IMR-90 (cell line): Measurements from ENCODE around the gene TMEM131L. TPM values are rescaled to one million over a fixed set of nuclear protein-coding genes. Genes with fewer than 3 reads are reported as not detected.

Source experiments
- ATAC-seq: fragments of 200-7000 bp; cut with Tn5 transposase; 2 replicates; pipeline ENCODE4 v1.9.1; 2020; ENCODE audit warnings: low read depth, mild to moderate bottlenecking, moderate library complexity
- BruUV-seq: library from RNA; stranded (reverse); fragments of 400-500 nt; replicated peaks from 2 replicates; lab custom pipeline; 2021; lab: Mats Ljungman, UMichigan
- CTCF ChIA-PET: fragments of 300-600 bp; formaldehyde crosslinking; extraction: SDS; loops from one replicate; lab custom pipeline; 2021; ENCODE audit warnings: antibody characterized with exemption; lab: Yijun Ruan, JAX
- POLR2A ChIA-PET: fragments of 300-600 bp; sonication (Branson Sonifier 250); formaldehyde crosslinking; loops from one replicate; lab custom pipeline; 2022; ENCODE audit warnings: antibody characterized with exemption; ENCODE audit not compliant: unreplicated experiment; lab: Charles Lee
- DNase-seq: peaks from one replicate; pipeline ENCODE4 v3.0.0; 2013
- H2AFZ ChIP-seq: replicated peaks from 2 replicates; pipeline ENCODE3; 2013; ENCODE audit warnings: low read length, mild to moderate bottlenecking; ENCODE audit not compliant: poor library complexity
- H2AK5ac ChIP-seq: 2 replicates; pipeline ENCODE4 v1.6.1; 2013; ENCODE audit warnings: low read depth, low read length, inconsistent platforms
- H2AK9ac ChIP-seq: replicated peaks from 2 replicates; pipeline ENCODE3; 2013; ENCODE audit warnings: mild to moderate bottlenecking, low read depth, low read length, moderate library complexity; ENCODE audit not compliant: poor library complexity
- H2BK120ac ChIP-seq: 2 replicates; pipeline ENCODE4 v1.6.1; 2013; ENCODE audit warnings: low read depth, low read length, inconsistent platforms
- H2BK15ac ChIP-seq: 3 replicates; pipeline ENCODE4 v1.6.1; 2013; ENCODE audit warnings: low read depth, low read length, inconsistent platforms
- H2BK20ac ChIP-seq: 2 replicates; pipeline ENCODE4 v1.6.1; 2013; ENCODE audit warnings: low read depth, mild to moderate bottlenecking, inconsistent platforms, low read length, moderate library complexity
- H2BK5ac ChIP-seq: 2 replicates; pipeline ENCODE4 v1.6.1; 2013; ENCODE audit warnings: mild to moderate bottlenecking, low read depth, low read length, inconsistent platforms; ENCODE audit not compliant: poor library complexity, severe bottlenecking
- H3K14ac ChIP-seq: replicated peaks from 2 replicates; pipeline ENCODE4 v1.6.1; 2013; ENCODE audit warnings: low read depth, low read length, inconsistent platforms
- H3K18ac ChIP-seq: 2 replicates; pipeline ENCODE4 v1.6.1; 2013; ENCODE audit warnings: low read depth, low read length, control low read depth
- H3K23ac ChIP-seq: 2 replicates; pipeline ENCODE4 v1.6.1; 2013; ENCODE audit warnings: low read depth, low read length, inconsistent platforms
- H3K27ac ChIP-seq: 2 replicates; pipeline ENCODE4 v1.5.1; 2013; ENCODE audit warnings: mild to moderate bottlenecking, control low read depth, low read length; ENCODE audit not compliant: insufficient read depth
- H3K27me3 ChIP-seq: 2 replicates; pipeline ENCODE4 v1.6.1; 2013; ENCODE audit warnings: low read length; ENCODE audit not compliant: control insufficient read depth, insufficient read depth
- H3K36me3 ChIP-seq: 2 replicates; pipeline ENCODE4 v1.6.1; 2013; ENCODE audit warnings: low read length, mixed read lengths; ENCODE audit not compliant: control insufficient read depth, insufficient read depth
- H3K4ac ChIP-seq: 2 replicates; pipeline ENCODE4 v1.6.1; 2013; ENCODE audit warnings: low read depth, low read length, inconsistent platforms
- H3K4me1 ChIP-seq: 2 replicates; pipeline ENCODE4 v1.6.1; 2013; ENCODE audit warnings: low read length, mixed read lengths; ENCODE audit not compliant: control insufficient read depth, insufficient read depth
- H3K4me2 ChIP-seq: 2 replicates; pipeline ENCODE4 v1.6.1; 2013; ENCODE audit warnings: low read depth, mild to moderate bottlenecking, control low read depth, low read length, moderate library complexity
- H3K4me3 ChIP-seq: 2 replicates; pipeline ENCODE4 v1.5.1; 2013; ENCODE audit warnings: low read depth, mild to moderate bottlenecking, control low read depth, low read length, moderate library complexity; ENCODE audit not compliant: insufficient read depth
- H3K56ac ChIP-seq: 2 replicates; pipeline ENCODE4 v1.6.1; 2013; ENCODE audit warnings: low read length, inconsistent platforms; ENCODE audit not compliant: insufficient read depth; ENCODE audit errors: extremely low read depth
- H3K79me1 ChIP-seq, 2 experiments: 2 replicates each; pipeline ENCODE4 v1.6.1; 2013; ENCODE audit warnings: low read length in 2 of 2, inconsistent platforms in 1 of 2, low read depth in 1 of 2
- H3K9ac ChIP-seq: 2 replicates; pipeline ENCODE4 v1.6.1; 2013; ENCODE audit warnings: low read depth, low read length, control low read depth
- H3K9me1 ChIP-seq: 2 replicates; pipeline ENCODE4 v1.6.1; 2013; ENCODE audit warnings: low read length, inconsistent platforms; ENCODE audit not compliant: insufficient read depth
- H3K9me3 ChIP-seq: 2 replicates; pipeline ENCODE4 v1.6.1; 2013; ENCODE audit warnings: low read length; ENCODE audit not compliant: control insufficient read depth, insufficient read depth
- H4K20me1 ChIP-seq: 2 replicates; pipeline ENCODE4 v1.6.1; 2013; ENCODE audit warnings: low read length, inconsistent platforms; ENCODE audit not compliant: insufficient read depth
- H4K5ac ChIP-seq: 2 replicates; pipeline ENCODE4 v1.6.1; 2013; ENCODE audit warnings: mild to moderate bottlenecking, low read depth, low read length, control low read depth
- H4K8ac ChIP-seq, 2 experiments: 2 replicates each; pipeline ENCODE4 v1.6.1; 2013; ENCODE audit warnings: low read depth in 2 of 2, low read length in 2 of 2, control low read depth in 1 of 2, inconsistent platforms in 1 of 2
- H4K91ac ChIP-seq: 2 replicates; pipeline ENCODE4 v1.6.1; 2013; ENCODE audit warnings: low read depth, low read length, inconsistent platforms; ENCODE audit not compliant: insufficient read depth
- MXI1 ChIP-seq: IDR thresholded peaks from 2 replicates; pipeline ENCODE4 v1.6.1; 2012; ENCODE audit warnings: low read depth, mild to moderate bottlenecking, low read length, moderate library complexity, borderline replicate concordance
- RAD21 ChIP-seq: IDR thresholded peaks from 2 replicates; pipeline ENCODE4 v1.6.1; 2012; ENCODE audit warnings: low read length, improper control_type of control experiment
- RCOR1 ChIP-seq: IDR thresholded peaks from 2 replicates; pipeline ENCODE4 v1.6.1; 2012; ENCODE audit warnings: mild to moderate bottlenecking, low read length, improper control_type of control experiment; ENCODE audit not compliant: insufficient replicate concordance
- SMC3 ChIP-seq: fragments of 150-350 bp; IDR thresholded peaks from 2 replicates; pipeline ENCODE4 v1.6.1; 2016; ENCODE audit warnings: low read depth, mild to moderate bottlenecking, antibody characterized with exemption, low read length, moderate library complexity
- USF2 ChIP-seq: fragments of 150-350 bp; IDR thresholded peaks from 2 replicates; pipeline ENCODE4 v1.6.1; 2017; ENCODE audit warnings: mild to moderate bottlenecking, antibody characterized with exemption, low read length, low read depth
- WGBS, 2 experiments: methylation state at CpG; one replicate each; pipeline versions ENCODE4 v1.1.5 to v1.1.7; 2013; ENCODE audit warnings: missing lambda C conversion rate in 2 of 2; ENCODE audit not compliant: insufficient read length in 1 of 2; ENCODE audit errors: extremely low coverage in 2 of 2; 5-methylcytosine and 5-hydroxymethylcytosine counted together
- dilution Hi-C: fragments of 300-500 bp; cut with HindIII; formaldehyde crosslinking; loops from one replicate; pipeline ENCODE4 v1.14.3; 2018; ENCODE audit warnings: low sequenced_read_pairs; ENCODE audit not compliant: unreplicated experiment
- in situ Hi-C: fragments of 300-500 bp; cut with MboI; formaldehyde crosslinking; loops from 3 replicates; pipeline ENCODE4 v1.14.3; 2019; ENCODE audit warnings: low sequenced_read_pairs, inconsistent platforms, mixed read lengths
- intact Hi-C: fragments of 100-400 bp; cut with micrococcal nuclease; formaldehyde crosslinking; loops from 2 replicates; pipeline ENCODE4 v1.10.0; 2022
- polyA plus RNA-seq, 3 experiments: library from polyadenylated mRNA; depleted of rRNA; stranded (reverse); fragments of >200 nt; gene quantifications; 2 replicates each; pipeline ENCODE4 v1.2.3, GENCODE V29; 2012; ENCODE audit warnings: low replicate concordance in 1 of 3
- total RNA-seq: library from RNA; depleted of rRNA; stranded (reverse); fragments of >200 nt; gene quantifications from 2 replicates; pipeline ENCODE4 v1.2.3, GENCODE V29; 2012

The TMEM131L gene
- total and polyA plus RNA-seq, 2 of the 4 experiments (the other 2 are of a cell fraction), result 8.4 to 23.8 TPM

- peaks cover 15% of the 10 kb centered on the region for H3K36me3 ChIP-seq
- no peak overlapping the region for H3K27ac ChIP-seq
- H3K23ac ChIP-seq, result no peak overlapping the region
- TF ChIP-seq RAD21, result no peak
- TF ChIP-seq USF2, result no peak
- TF ChIP-seq MXI1, result no peak
- TF ChIP-seq RCOR1, result no peak
- TF ChIP-seq SMC3, result no peak
- H3K56ac ChIP-seq, result no peak overlapping the region
- H3K9me1 ChIP-seq, result no peaks in the 10 kb centered on the region
- H2AK5ac ChIP-seq, result no peak overlapping the region
- ChIA-PET POLR2A (no interaction called here), CTCF (no interaction called here)
- H3K4me2 ChIP-seq, result no peak overlapping the region
- H2BK20ac ChIP-seq, result no peak overlapping the region
- no peak overlapping the region for H4K5ac ChIP-seq
- H3K4me3 ChIP-seq, result no peak overlapping the region
- DNase-seq (no peak), ATAC-seq (no peak)
- no peaks in the 10 kb centered on the region for H3K27me3 ChIP-seq
- H2BK120ac ChIP-seq, result no peak overlapping the region
- H3K14ac ChIP-seq, result no peak overlapping the region
- no peak overlapping the region for H4K91ac ChIP-seq
- H2BK15ac ChIP-seq, result no peak overlapping the region
- no peak overlapping the region for H3K4ac ChIP-seq
- H3K18ac ChIP-seq, result no peak overlapping the region
- no peaks in the 10 kb centered on the region for H3K4me1 ChIP-seq
- H2AK9ac ChIP-seq, result no peak overlapping the region
- dilution Hi-C loops (no loop called here), intact Hi-C loops (no loop called here), in situ Hi-C loops (no loop called here)
- no peaks in the 10 kb centered on the region for H3K79me1 ChIP-seq
- H2AFZ ChIP-seq, result no peak overlapping the region
- no TSS peak for BruUV-seq
- no peak overlapping the region for H3K9ac ChIP-seq
- H4K20me1 ChIP-seq, result no peaks in the 10 kb centered on the region
- no peaks in the 10 kb centered on the region for H3K9me3 ChIP-seq
- 100% methylated on average over 1 of the region's 3 CpGs; no CpG with 5 or more reads in 1 of the 2 experiments for WGBS, 2 experiments
- H4K8ac ChIP-seq, result no peak overlapping the region
- H2BK5ac ChIP-seq, result no peak overlapping the region
These were observed 171.0 kb downstream of the TMEM131L start for GRCh38 chr4:153637201-153637600.
